Upper lobe of left lung (tissue), 6 donors: ENCODE data around the gene BTBD10. TPM values are rescaled to one million over a fixed set of nuclear protein-coding genes. Genes with fewer than 3 reads are reported as not detected.
A peak's percentile ranks its signal among the peaks of the same experiment; 100 is the strongest.

Source experiments
- ATAC-seq, 2 donors: fragments of 200-7000 bp; cut with Tn5 transposase; one replicate each; pipeline ENCODE4 v1.9.1; 2022; ENCODE audit warnings: mild to moderate bottlenecking in 2 of 2, moderate library complexity in 2 of 2; ENCODE audit not compliant: low FRiP score in 2 of 2
- DNase-seq, 2 donors: peaks; one replicate each; pipeline ENCODE4 v3.0.0-alpha.2; 2019 to 2020
- H3K27ac ChIP-seq, 4 donors: fragments of 200-600 bp; sonication (generic); one replicate each; pipeline ENCODE4 v1.5.1; 2016 to 2019
- H3K27me3 ChIP-seq, 4 donors: fragments of 200-600 bp; sonication (generic); one replicate each; pipeline ENCODE4 v1.5.1; 2017 to 2019
- H3K36me3 ChIP-seq, 4 donors: fragments of 200-600 bp; sonication (generic); one replicate each; pipeline ENCODE4 v1.5.1; 2016 to 2019
- H3K4me1 ChIP-seq, 4 donors: fragments of 200-600 bp; sonication (generic); one replicate each; pipeline ENCODE4 v1.5.1; 2018 to 2019
- H3K4me3 ChIP-seq, 4 donors: fragments of 200-600 bp; sonication (generic); one replicate each; pipeline ENCODE4 v1.5.1; 2017 to 2019; ENCODE audit warnings: mild to moderate bottlenecking in 2 of 4, moderate library complexity in 1 of 4
- H3K9me3 ChIP-seq, 4 donors: fragments of 200-600 bp; sonication (generic); one replicate each; pipeline ENCODE4 v1.5.1; 2018 to 2019
- EP300 ChIP-seq, 4 donors: sonication (generic); formaldehyde crosslinking; IDR thresholded peaks; one replicate each; pipeline ENCODE4 v1.5.1; 2017; ENCODE audit warnings: antibody characterized with exemption in 4 of 4, control low read depth in 2 of 4
- POLR2A ChIP-seq, 4 donors: fragments of 450-650 bp; IDR thresholded peaks; one replicate each; pipeline ENCODE4 v1.5.1; 2016 to 2017; ENCODE audit warnings: antibody characterized with exemption in 4 of 4, mild to moderate bottlenecking in 2 of 4
- POLR2AphosphoS5 ChIP-seq, 2 donors: sonication (generic); formaldehyde crosslinking; IDR thresholded peaks; one replicate each; pipeline ENCODE4 v1.5.1; 2017; ENCODE audit warnings: antibody characterized with exemption in 2 of 2
- WGBS, 2 donors: methylation state at CpG; one replicate each; pipeline ENCODE4 v1.1.5; 2017 to 2018; 5-methylcytosine and 5-hydroxymethylcytosine counted together
- total RNA-seq, 6 donors: library from RNA; depleted of rRNA in 4 of 6; stranded (reverse); fragments of >200 nt in 4 of 6; gene quantifications; one replicate each; pipeline versions ENCODE4 v1.1.0 to v1.2.1, GENCODE V29; 2016 to 2021
- TF ChIP-seq, protein P1 (sequence below), 6 experiments: fragments of 450-650 bp in 4 of 6; fragments of 200-600 bp in 2 of 6; sonication (generic) in 2 of 6; IDR thresholded peaks; one replicate each; pipeline ENCODE4 v1.5.1; 2016 to 2019; ENCODE audit warnings: antibody characterized with exemption in 6 of 6
- donor health status: DM: no; HTN: no; CAD: no; lungs with moderate emphysema.
- donor health status: DM: no; HTN: yes; CAD: no; lungs with severe emphysema.

The BTBD10 gene
- total RNA-seq, 6 donors from 2014 or later, result 10.7 to 62.9 (median 26.6) TPM

DNA sequence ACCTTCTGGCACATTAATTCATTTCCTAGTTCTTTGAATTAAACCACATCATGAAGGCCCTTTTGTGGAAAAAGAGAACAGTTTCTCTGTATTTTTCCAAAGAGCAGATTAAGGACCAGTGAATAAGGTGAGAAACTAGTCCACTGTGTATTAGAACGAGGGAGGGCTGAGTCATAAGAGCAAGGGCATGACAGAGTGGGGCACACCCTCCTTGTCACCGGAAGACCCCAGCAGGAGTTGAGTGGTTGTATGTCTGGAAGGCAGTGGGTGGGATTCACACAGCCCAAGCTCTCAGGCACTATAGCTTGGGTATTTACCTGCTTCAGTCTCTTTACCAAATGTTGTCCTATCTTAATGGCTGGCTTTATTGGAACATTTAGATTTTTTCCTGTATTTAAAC is 98.6 kb downstream of the BTBD10 start:
- Histone ChIP-seq H3K27ac (no peak overlapping the region), H3K27me3 (no peaks in the 10 kb centered on the region), H3K36me3 (peaks cover 47 to 90% (median 67%) of the 10 kb centered on the region in 4 donors), H3K4me1 (peaks cover 0 to 3% (median 0%) of the 10 kb centered on the region in 4 donors), H3K9me3 (no peaks in the 10 kb centered on the region), H3K4me3 (no peak overlapping the region)
- TF ChIP-seq POLR2A (IDR thresholded peaks at IDR 0.05) (no peak), POLR2AphosphoS5 (IDR thresholded peaks at IDR 0.05) (no peak), EP300 (IDR thresholded peaks at IDR 0.05) (no peak)
- TF ChIP-seq, protein P1, sequence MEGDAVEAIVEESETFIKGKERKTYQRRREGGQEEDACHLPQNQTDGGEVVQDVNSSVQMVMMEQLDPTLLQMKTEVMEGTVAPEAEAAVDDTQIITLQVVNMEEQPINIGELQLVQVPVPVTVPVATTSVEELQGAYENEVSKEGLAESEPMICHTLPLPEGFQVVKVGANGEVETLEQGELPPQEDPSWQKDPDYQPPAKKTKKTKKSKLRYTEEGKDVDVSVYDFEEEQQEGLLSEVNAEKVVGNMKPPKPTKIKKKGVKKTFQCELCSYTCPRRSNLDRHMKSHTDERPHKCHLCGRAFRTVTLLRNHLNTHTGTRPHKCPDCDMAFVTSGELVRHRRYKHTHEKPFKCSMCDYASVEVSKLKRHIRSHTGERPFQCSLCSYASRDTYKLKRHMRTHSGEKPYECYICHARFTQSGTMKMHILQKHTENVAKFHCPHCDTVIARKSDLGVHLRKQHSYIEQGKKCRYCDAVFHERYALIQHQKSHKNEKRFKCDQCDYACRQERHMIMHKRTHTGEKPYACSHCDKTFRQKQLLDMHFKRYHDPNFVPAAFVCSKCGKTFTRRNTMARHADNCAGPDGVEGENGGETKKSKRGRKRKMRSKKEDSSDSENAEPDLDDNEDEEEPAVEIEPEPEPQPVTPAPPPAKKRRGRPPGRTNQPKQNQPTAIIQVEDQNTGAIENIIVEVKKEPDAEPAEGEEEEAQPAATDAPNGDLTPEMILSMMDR (IDR thresholded peaks at IDR 0.05), result no peak
- peak in 1 of 2 donors; percentile 38 for ATAC-seq
- DNase-seq, result no peak
- WGBS, 2 donors, result 86 to 91% methylated on average over 2 of the region's 2 CpGs

DNA sequence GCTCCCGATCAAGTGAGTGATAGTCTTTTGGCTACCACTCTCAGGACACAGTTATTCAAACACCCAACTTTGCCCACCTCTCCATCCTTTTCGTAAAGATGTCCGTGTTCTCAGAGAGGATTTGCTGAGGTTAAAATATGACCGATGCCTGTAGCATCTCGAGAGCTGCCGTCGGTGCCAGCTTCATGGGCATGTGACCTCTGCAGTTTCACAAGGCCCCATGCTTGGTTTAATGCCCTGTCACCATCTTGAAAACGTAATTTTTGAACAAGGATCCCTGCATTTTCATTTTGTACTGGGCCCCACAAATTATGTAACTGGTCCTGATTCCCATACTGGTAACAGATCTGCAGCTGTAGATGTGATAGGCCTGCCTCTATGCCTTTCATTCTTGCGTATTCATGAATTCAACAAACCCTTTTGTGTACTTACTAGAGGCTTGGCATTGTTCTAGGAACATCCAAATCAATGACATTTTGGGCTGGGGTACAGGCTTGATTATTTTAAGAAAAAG is 100.4 kb downstream of the BTBD10 start:
- Histone ChIP-seq H3K4me1 (peaks cover 0 to 3% (median 0%) of the 10 kb centered on the region in 4 donors), H3K27me3 (no peaks in the 10 kb centered on the region), H3K4me3 (no peak overlapping the region), H3K36me3 (peaks cover 48 to 91% (median 62%) of the 10 kb centered on the region in 4 donors), H3K27ac (no peak overlapping the region), H3K9me3 (no peaks in the 10 kb centered on the region)
- ATAC-seq (no peak), DNase-seq (no peak)
- TF ChIP-seq POLR2AphosphoS5 (IDR thresholded peaks at IDR 0.05) (no peak), POLR2A (IDR thresholded peaks at IDR 0.05) (no peak), EP300 (IDR thresholded peaks at IDR 0.05) (no peak)
- TF ChIP-seq, protein P1 (IDR thresholded peaks at IDR 0.05), result no peak
- WGBS, 2 donors, result 95% methylated on average over 9 of the region's 9 CpGs

DNA sequence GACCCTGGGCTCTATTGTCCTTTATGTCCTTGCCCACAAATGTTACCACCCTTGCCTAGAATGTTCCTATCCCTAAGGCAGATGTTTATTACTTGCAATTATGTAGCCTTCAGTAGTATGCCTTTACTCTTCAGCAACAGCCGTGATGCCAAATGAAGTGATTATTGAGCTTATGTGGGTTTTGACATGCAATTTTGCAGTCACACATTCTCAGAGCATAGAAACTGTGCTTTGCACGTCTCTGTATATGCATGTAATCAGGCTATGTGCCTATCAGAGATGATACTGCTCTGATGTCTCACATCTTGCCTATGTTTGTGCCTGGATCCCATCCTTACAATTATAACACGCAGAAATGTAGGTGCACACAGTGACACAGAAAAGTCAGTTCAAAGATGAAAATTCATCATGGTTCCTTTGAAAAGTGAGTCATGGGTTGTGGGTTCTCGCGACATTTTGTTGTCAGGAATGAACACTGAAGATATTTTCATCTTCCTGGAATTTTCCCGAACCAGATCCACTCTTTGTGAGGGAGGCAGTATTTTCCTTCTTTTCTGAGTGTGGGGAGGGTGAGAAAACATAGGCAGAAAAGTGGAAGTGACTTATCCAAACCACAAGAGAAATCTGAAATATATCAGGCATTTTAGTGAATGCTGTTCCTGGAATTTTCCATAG is 104.3 kb downstream of the BTBD10 start:
- H3K27me3 ChIP-seq, result no peaks in the 10 kb centered on the region
- no peaks in the 10 kb centered on the region for H3K9me3 ChIP-seq
- H3K4me3 ChIP-seq, result no peak overlapping the region
- ATAC-seq, result no peak
- H3K36me3 ChIP-seq, result peaks cover 47 to 95% (median 61%) of the 10 kb centered on the region in 4 donors
- DNase-seq, result no peak
- no peak overlapping the region for H3K27ac ChIP-seq
- no peak for TF ChIP-seq POLR2AphosphoS5 (IDR thresholded peaks at IDR 0.05)
- TF ChIP-seq, protein P1 (IDR thresholded peaks at IDR 0.05), result no peak
- TF ChIP-seq EP300 (IDR thresholded peaks at IDR 0.05), result no peak
- TF ChIP-seq POLR2A (IDR thresholded peaks at IDR 0.05), result no peak
- 92 to 93% methylated on average over 6 of the region's 6 CpGs for WGBS, 2 donors
- peaks cover 0 to 3% (median 0%) of the 10 kb centered on the region in 4 donors for H3K4me1 ChIP-seq

DNA sequence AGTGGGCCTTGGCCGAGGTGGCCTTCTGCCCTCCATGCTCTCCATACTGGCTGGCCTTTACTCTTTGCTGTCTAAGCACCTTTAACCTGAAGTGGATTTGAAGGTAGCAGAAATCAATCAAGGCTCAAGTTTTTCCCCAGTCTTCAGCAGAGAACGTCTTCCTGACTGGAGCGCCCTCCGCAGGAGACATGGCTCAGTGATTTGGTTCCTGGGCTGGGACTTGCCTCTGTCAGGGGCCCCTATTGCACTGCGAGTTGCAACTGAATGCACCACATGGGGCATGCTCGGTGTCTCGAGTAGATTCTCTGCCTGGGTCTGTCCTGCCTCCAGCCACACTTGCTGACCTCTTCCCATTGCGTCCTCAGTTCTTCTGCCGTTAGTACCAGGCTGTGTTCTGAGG is 105.8 kb downstream of the BTBD10 start:
- WGBS, 2 donors, result 81 to 95% methylated on average over 3 to 7 of the region's 9 CpGs
- ATAC-seq (no peak), DNase-seq (no peak)
- Histone ChIP-seq H3K27me3 (no peaks in the 10 kb centered on the region), H3K4me3 (no peak overlapping the region), H3K9me3 (no peaks in the 10 kb centered on the region), H3K4me1 (peaks cover 0 to 3% (median 0%) of the 10 kb centered on the region in 4 donors), H3K27ac (no peak overlapping the region), H3K36me3 (peaks cover 38 to 88% (median 55%) of the 10 kb centered on the region in 4 donors)
- TF ChIP-seq POLR2A (IDR thresholded peaks at IDR 0.05) (no peak), EP300 (IDR thresholded peaks at IDR 0.05) (no peak), POLR2AphosphoS5 (IDR thresholded peaks at IDR 0.05) (no peak)
- TF ChIP-seq, protein P1 (IDR thresholded peaks at IDR 0.05), result no peak
